Measurements from ENCODE around the gene TSC22D1.

DNA sequence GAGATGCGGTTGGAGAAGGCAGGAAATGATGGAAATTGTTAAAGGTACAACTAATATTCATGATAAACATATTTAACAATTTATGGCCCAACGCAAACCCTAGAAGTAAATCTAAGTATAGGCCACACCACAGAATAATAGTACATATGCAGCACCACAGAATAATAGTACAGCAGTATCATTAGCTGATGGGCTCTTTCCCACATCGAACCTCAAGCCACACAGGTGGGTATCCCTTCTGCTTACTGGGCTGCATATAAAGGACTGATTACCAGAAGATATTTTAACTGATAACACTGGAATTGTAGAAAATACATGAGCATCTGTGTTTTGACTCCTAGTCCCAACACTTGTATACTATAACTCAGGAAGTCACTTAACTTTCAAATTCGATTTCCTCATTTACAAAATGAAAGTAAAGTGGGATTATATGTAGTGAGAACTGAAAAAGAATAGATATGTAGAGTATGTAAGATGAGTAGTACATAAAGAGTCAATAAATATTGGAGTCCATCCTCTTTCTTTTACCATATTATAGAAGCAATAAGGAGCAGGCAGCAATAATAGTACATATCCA lies 91.5 kb downstream of the TSC22D1 start:
- TF ChIP-seq, protein P1, sequence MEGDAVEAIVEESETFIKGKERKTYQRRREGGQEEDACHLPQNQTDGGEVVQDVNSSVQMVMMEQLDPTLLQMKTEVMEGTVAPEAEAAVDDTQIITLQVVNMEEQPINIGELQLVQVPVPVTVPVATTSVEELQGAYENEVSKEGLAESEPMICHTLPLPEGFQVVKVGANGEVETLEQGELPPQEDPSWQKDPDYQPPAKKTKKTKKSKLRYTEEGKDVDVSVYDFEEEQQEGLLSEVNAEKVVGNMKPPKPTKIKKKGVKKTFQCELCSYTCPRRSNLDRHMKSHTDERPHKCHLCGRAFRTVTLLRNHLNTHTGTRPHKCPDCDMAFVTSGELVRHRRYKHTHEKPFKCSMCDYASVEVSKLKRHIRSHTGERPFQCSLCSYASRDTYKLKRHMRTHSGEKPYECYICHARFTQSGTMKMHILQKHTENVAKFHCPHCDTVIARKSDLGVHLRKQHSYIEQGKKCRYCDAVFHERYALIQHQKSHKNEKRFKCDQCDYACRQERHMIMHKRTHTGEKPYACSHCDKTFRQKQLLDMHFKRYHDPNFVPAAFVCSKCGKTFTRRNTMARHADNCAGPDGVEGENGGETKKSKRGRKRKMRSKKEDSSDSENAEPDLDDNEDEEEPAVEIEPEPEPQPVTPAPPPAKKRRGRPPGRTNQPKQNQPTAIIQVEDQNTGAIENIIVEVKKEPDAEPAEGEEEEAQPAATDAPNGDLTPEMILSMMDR (conservative IDR thresholded peaks at IDR 0.05): no peak
- TF ChIP-seq EZH2 (IDR thresholded peaks at IDR 0.05; ENCODE audit: low read depth): no peak

All from PC-9 (cell line).